ENCODE measurements around the gene NEK10. TPM values are rescaled to one million over a fixed set of nuclear protein-coding genes. Genes with fewer than 3 reads are reported as not detected.

NEK10 gene
- polyA plus RNA-seq, 1 experiment: 3.0 TPM

GRCh38 chr3:27079427-27080257 is 289.5 kb downstream of the NEK10 start:
- POLR2A ChIA-PET: no interaction called here
- Histone ChIP-seq H3K27me3 (ENCODE audit: control insufficient read depth, insufficient read depth, low read length) (no peaks in the 10 kb centered on the region), H3K4me3 (ENCODE audit: low read depth, low read length) (no peak overlapping the region), H3K27ac (ENCODE audit: low read depth, low read length) (no peak overlapping the region), H3K9me3 (ENCODE audit: control insufficient read depth, insufficient read depth, low read length) (no peaks in the 10 kb centered on the region)
- no peak for TF ChIP-seq CTCF (IDR thresholded peaks at IDR 0.05; ENCODE audit: low read depth, low read length)
- no peak for DNase-seq (ENCODE audit: low read depth, low spot score)
- CTCF ChIA-PET: interaction anchor here (1.3 kb wide), 1 partner anchor 55 kb away, joined by 3 read pairs; no protein-coding TSS in a partner anchor

DNA sequence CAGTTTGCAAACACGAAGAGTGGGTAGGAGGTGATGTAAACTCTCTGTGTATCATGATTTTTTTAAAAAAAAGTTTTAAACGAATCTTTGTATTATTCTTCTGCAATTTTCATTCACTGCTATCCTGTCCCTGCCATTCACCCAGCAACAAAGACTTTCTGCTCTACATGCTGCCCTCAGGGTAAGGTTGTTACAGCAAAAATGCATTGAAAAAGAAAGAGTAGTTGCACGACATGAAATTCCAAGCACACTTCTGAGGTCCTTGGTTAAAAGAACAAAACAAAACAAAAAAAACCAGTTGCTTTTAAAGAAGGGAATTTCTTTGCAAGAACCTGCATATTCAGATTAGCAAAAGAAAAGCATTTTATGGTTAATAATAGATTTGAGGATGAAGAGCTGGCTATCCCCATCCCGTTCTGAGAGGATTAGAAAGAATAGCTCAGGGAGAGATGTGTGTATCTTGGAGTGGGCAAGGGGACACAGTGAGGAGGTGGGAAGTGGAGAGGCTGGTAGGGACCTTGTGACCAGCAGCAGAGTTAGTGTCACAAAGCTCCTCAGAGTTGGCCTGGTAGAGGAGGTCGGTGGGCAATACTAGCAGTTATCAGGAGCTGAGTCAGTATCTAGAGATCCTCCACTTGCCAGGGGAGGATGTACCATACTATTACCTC is 290.8 kb downstream of the NEK10 start:
- ChIA-PET POLR2A (no interaction called here), CTCF (interaction anchor here (1.3 kb wide), 1 partner anchor 56 kb away, joined by 3 read pairs; no protein-coding TSS in a partner anchor)
- H3K27ac ChIP-seq (ENCODE audit: low read depth, low read length): no peak overlapping the region
- no peak overlapping the region for H3K4me3 ChIP-seq (ENCODE audit: low read depth, low read length)
- no peaks in the 10 kb centered on the region for H3K9me3 ChIP-seq (ENCODE audit: control insufficient read depth, insufficient read depth, low read length)
- TF ChIP-seq CTCF (IDR thresholded peaks at IDR 0.05; ENCODE audit: low read depth, low read length): no peak
- no peak for DNase-seq (ENCODE audit: low read depth, low spot score)
- no peaks in the 10 kb centered on the region for H3K27me3 ChIP-seq (ENCODE audit: control insufficient read depth, insufficient read depth, low read length)

GRCh38 chr3:27076815-27077630 is 292.2 kb downstream of the NEK10 start:
- TF ChIP-seq CTCF (IDR thresholded peaks at IDR 0.05; ENCODE audit: low read depth, low read length): no peak
- ChIA-PET POLR2A (no interaction called here), CTCF (interaction anchor here (0.5 kb wide), 1 partner anchor 18 kb away, joined by 3 read pairs; no protein-coding TSS in a partner anchor)
- H3K27ac ChIP-seq (ENCODE audit: low read depth, low read length): no peak overlapping the region
- H3K4me3 ChIP-seq (ENCODE audit: low read depth, low read length): no peak overlapping the region
- no peaks in the 10 kb centered on the region for H3K9me3 ChIP-seq (ENCODE audit: control insufficient read depth, insufficient read depth, low read length)
- H3K27me3 ChIP-seq (ENCODE audit: control insufficient read depth, insufficient read depth, low read length): no peaks in the 10 kb centered on the region
- no peak for DNase-seq (ENCODE audit: low read depth, low spot score)

DNA sequence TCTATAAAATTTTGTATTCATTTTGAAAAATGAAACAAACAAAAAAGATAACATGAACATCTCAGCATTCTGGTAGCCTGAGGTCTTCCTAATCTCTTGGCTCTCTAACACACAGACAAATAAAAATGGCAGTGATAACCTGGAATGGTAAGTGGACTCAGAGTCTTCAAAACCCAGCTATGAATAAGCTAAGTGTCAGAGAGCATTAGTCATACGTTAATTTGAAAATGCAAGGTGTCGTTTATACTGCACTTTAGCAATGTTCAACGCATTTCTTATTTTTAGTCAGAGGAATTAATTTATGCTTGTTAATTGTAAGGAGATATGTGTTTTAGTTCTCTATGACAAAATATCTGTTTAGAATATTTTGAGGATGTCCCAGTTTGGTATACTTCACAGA is 294.3 kb downstream of the NEK10 start:
- no peak for DNase-seq (ENCODE audit: low read depth, low spot score)
- Histone ChIP-seq H3K27me3 (ENCODE audit: control insufficient read depth, insufficient read depth, low read length) (no peaks in the 10 kb centered on the region), H3K9me3 (ENCODE audit: control insufficient read depth, insufficient read depth, low read length) (no peaks in the 10 kb centered on the region), H3K4me3 (ENCODE audit: low read depth, low read length) (no peak overlapping the region), H3K27ac (ENCODE audit: low read depth, low read length) (no peak overlapping the region)
- POLR2A ChIA-PET: no interaction called here
- CTCF ChIA-PET: no interaction called here
- no peak for TF ChIP-seq CTCF (IDR thresholded peaks at IDR 0.05; ENCODE audit: low read depth, low read length)

Measured in AG04450 (cell line).